Astrocyte (in vitro differentiated cells and primary cell): ENCODE results near the gene MORN1.

Experiments
- EZH2 ChIP-seq: IDR thresholded peaks from 2 replicates; pipeline ENCODE4 v1.6.1; 2012; ENCODE audit warnings: mild to moderate bottlenecking, low read length, inconsistent platforms; ENCODE audit not compliant: insufficient read depth
- TF ChIP-seq, protein P1 (sequence below): IDR thresholded peaks from 2 replicates; pipeline ENCODE4 v1.5.1; 2011; ENCODE audit warnings: low read depth, mild to moderate bottlenecking, inconsistent platforms, low read length, moderate library complexity; ENCODE audit not compliant: insufficient read depth

DNA sequence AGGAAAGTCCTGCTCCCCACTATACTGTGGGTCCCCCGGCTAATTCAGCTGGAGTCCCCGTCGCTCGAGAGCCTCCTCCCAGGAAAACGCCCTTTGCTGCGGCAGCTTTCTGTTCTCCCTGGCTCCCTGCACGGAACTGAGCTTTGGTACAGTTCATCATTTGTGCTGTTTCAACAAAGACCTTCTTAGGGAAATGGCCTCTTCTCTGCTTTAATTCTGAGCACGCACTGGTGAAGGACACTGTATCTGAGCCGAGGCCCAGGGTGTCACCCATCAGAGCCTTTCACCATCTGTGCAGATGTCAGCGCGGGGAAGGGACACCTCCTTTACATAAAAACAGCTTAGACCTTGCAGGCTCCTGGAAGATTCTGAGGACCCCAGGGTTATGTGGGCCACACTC lies 34.5 kb upstream of the MORN1 start:
- TF ChIP-seq, protein P1, sequence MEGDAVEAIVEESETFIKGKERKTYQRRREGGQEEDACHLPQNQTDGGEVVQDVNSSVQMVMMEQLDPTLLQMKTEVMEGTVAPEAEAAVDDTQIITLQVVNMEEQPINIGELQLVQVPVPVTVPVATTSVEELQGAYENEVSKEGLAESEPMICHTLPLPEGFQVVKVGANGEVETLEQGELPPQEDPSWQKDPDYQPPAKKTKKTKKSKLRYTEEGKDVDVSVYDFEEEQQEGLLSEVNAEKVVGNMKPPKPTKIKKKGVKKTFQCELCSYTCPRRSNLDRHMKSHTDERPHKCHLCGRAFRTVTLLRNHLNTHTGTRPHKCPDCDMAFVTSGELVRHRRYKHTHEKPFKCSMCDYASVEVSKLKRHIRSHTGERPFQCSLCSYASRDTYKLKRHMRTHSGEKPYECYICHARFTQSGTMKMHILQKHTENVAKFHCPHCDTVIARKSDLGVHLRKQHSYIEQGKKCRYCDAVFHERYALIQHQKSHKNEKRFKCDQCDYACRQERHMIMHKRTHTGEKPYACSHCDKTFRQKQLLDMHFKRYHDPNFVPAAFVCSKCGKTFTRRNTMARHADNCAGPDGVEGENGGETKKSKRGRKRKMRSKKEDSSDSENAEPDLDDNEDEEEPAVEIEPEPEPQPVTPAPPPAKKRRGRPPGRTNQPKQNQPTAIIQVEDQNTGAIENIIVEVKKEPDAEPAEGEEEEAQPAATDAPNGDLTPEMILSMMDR: no peak
- no peak for TF ChIP-seq EZH2
